ENCODE measurements around the gene TRAM2.

DNA sequence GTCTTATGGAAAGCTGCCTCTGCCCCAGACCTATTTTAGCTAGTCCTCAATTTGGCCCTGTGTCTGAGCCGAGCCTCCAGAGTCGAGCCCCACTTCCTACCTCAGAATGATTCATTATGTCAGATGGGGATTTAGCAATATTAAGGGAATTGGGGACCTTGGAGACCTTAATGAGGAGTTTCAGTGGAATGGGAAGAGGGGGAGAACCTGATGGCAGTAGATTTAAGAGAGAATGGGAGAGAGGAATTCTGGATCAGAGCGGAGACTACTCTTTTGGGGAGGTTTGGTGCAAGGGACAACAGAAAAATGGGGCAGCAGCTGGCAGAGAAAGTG is 93.2 kb downstream of the TRAM2 start:
- TF ChIP-seq, protein P1, sequence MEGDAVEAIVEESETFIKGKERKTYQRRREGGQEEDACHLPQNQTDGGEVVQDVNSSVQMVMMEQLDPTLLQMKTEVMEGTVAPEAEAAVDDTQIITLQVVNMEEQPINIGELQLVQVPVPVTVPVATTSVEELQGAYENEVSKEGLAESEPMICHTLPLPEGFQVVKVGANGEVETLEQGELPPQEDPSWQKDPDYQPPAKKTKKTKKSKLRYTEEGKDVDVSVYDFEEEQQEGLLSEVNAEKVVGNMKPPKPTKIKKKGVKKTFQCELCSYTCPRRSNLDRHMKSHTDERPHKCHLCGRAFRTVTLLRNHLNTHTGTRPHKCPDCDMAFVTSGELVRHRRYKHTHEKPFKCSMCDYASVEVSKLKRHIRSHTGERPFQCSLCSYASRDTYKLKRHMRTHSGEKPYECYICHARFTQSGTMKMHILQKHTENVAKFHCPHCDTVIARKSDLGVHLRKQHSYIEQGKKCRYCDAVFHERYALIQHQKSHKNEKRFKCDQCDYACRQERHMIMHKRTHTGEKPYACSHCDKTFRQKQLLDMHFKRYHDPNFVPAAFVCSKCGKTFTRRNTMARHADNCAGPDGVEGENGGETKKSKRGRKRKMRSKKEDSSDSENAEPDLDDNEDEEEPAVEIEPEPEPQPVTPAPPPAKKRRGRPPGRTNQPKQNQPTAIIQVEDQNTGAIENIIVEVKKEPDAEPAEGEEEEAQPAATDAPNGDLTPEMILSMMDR (IDR thresholded peaks at IDR 0.05) = no peak
- TF ChIP-seq POLR2AphosphoS5 (IDR thresholded peaks at IDR 0.05) (no peak), POLR2A (IDR thresholded peaks at IDR 0.05) (no peak)
